ENCODE measurements around the gene FOLR3.
"Not testable (repeated sequence)": the region's sequence is repeated elsewhere in the genome, so short reads cannot be mapped to it uniquely, and the experiment has no call there.

The FOLR3 gene

GRCh38 chr11:72140661-72141060 lies 5.1 kb downstream of the FOLR3 start:
- Histone ChIP-seq H3K27ac (ENCODE audit: low read depth, low read length) (peak overlapping the region; percentile 70), H3K4me1 (ENCODE audit: control insufficient read depth, insufficient read depth, low read length, unreplicated experiment) (peaks cover 24% of the 10 kb centered on the region), H3K27me3 (ENCODE audit: insufficient read depth, low read length) (no peaks in the 10 kb centered on the region), H3K4me3 (ENCODE audit: low read depth, low read length) (no peak overlapping the region), H3K79me2 (ENCODE audit: control insufficient read depth, insufficient read depth, low read length, unreplicated experiment) (no peaks in the 10 kb centered on the region), H3K36me3 (ENCODE audit: insufficient read depth, low read length) (no peaks in the 10 kb centered on the region), H2AFZ (ENCODE audit: low read length, unreplicated experiment) (no peak overlapping the region)

DNA sequence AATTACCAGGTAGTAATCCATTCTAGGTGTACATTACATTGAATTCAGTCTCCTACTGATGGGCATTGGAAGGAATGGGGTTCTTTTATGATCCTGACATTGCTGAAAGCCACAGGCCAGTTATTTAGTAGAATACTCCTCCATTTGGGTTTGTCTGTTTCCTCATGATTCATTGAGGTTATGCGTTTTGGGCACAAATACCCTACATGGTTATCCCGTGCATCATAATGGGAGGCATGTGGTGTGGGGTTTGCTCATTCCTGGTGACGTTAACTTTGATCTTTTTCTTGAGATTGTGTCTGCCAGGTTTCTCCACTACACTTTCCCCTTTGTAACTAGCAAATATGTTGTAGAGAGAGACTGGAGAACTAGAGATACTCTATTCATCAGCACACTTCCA lies 5.5 kb downstream of the FOLR3 start:
- no peaks in the 10 kb centered on the region for H3K36me3 ChIP-seq (ENCODE audit: insufficient read depth, low read length)
- H3K27ac ChIP-seq (ENCODE audit: low read depth, low read length): peak overlapping the region; percentile 70
- no peaks in the 10 kb centered on the region for H3K79me2 ChIP-seq (ENCODE audit: control insufficient read depth, insufficient read depth, low read length, unreplicated experiment)
- no peaks in the 10 kb centered on the region for H3K27me3 ChIP-seq (ENCODE audit: insufficient read depth, low read length)
- H3K4me3 ChIP-seq (ENCODE audit: low read depth, low read length): no peak overlapping the region
- peaks cover 24% of the 10 kb centered on the region for H3K4me1 ChIP-seq (ENCODE audit: control insufficient read depth, insufficient read depth, low read length, unreplicated experiment)
- no peak overlapping the region for H2AFZ ChIP-seq (ENCODE audit: low read length, unreplicated experiment)

DNA sequence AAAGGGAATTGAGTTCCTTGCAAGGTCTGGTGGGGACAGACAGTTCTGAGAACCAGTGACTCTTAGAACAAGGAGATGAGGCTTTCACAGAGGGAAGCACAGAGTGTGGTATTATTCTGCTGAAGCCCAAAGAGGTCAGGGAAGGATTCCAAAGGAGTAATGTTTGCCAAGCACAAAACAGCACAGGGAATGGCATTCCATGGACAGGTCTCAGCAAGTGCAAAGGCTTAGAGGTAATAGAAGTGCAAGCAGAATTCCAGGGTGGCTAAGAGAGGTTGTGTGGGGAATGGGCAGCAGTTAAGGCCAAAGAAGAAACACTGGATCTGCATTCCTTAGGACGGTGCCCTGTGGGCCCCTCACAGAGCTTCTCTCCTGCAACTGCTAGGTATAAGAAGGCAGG lies 6.6 kb downstream of the FOLR3 start:
- H3K79me2 ChIP-seq (ENCODE audit: control insufficient read depth, insufficient read depth, low read length, unreplicated experiment); H3K36me3 ChIP-seq (ENCODE audit: insufficient read depth, low read length); H2AFZ ChIP-seq (ENCODE audit: low read length, unreplicated experiment); H3K4me3 ChIP-seq (ENCODE audit: low read depth, low read length); H3K27me3 ChIP-seq (ENCODE audit: insufficient read depth, low read length); H3K27ac ChIP-seq (ENCODE audit: low read depth, low read length): not testable (repeated sequence)
- peaks cover 24% of the 10 kb centered on the region for H3K4me1 ChIP-seq (ENCODE audit: control insufficient read depth, insufficient read depth, low read length, unreplicated experiment)

GRCh38 chr11:72142543-72142942 lies 7.0 kb downstream of the FOLR3 start:
- H3K4me1 ChIP-seq (ENCODE audit: control insufficient read depth, insufficient read depth, low read length, unreplicated experiment): peaks cover 24% of the 10 kb centered on the region
- H3K27me3 ChIP-seq (ENCODE audit: insufficient read depth, low read length); H3K4me3 ChIP-seq (ENCODE audit: low read depth, low read length); H3K27ac ChIP-seq (ENCODE audit: low read depth, low read length); H3K79me2 ChIP-seq (ENCODE audit: control insufficient read depth, insufficient read depth, low read length, unreplicated experiment); H2AFZ ChIP-seq (ENCODE audit: low read length, unreplicated experiment); H3K36me3 ChIP-seq (ENCODE audit: insufficient read depth, low read length): not testable (repeated sequence)

DNA sequence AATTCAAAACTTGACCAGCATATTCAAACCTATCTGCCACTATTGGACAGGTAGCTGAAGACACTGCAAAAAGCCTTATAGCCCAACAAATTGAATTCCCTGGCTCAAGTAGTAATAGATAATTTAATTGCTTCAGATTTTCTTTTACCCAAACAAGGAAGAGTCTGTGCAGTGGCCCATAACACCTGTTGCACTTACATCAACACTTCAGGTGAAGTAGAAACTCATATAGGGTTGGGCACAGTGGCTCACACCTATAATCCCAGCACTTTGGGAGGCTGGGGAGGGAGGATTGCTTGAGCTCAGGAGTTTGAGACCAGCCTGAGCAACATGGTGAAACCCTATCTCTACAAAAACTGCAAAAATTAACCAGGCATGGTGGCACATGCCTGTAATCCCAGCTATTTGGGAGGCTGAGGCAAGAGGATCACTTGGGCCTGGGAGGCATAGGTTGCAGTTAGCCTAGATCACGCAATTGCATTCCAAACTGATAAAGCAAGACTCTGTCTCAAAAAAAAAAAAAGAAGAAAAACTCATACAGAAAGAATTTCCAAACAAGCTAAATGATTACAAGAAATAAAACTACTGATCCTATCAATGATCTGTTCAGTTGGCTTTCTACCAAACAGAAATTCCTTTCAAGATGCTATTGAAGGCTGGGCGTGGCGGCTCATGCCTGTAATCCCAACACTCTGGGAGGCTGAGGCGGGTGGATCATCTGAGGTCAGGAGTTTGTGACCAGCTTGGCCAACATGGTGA lies 9.5 kb downstream of the FOLR3 start:
- H3K4me1 ChIP-seq (ENCODE audit: control insufficient read depth, insufficient read depth, low read length, unreplicated experiment): peaks cover 24% of the 10 kb centered on the region
- no peaks in the 10 kb centered on the region for H3K36me3 ChIP-seq (ENCODE audit: insufficient read depth, low read length)
- H2AFZ ChIP-seq (ENCODE audit: low read length, unreplicated experiment): no peak overlapping the region
- H3K27ac ChIP-seq (ENCODE audit: low read depth, low read length): peak overlapping the region; percentile 80
- H3K79me2 ChIP-seq (ENCODE audit: control insufficient read depth, insufficient read depth, low read length, unreplicated experiment): no peaks in the 10 kb centered on the region
- no peaks in the 10 kb centered on the region for H3K27me3 ChIP-seq (ENCODE audit: insufficient read depth, low read length)
- no peak overlapping the region for H3K4me3 ChIP-seq (ENCODE audit: low read depth, low read length)

DNA sequence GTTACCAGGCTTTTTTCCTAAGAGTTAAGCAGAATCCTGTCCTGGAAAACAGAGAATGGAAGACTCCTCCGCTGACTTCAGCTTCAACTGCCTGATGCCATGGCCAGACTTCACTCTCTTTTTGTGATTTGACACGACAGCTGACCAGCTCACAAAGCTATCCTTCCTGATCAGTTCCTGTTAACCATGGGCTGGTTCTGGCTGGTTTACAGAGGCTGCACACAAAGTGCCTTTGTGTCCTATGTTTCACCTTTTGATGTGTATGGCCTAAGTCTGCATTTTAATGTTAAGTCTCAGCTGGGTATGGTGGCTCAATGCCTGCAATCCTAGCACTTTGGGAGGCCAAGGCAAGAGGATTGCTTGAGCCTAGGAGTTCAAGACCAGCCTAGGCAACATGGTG lies 11.1 kb downstream of the FOLR3 start:
- H3K4me1 ChIP-seq (ENCODE audit: control insufficient read depth, insufficient read depth, low read length, unreplicated experiment): peaks cover 10% of the 10 kb centered on the region
- H3K27me3 ChIP-seq (ENCODE audit: insufficient read depth, low read length): no peaks in the 10 kb centered on the region
- H3K4me3 ChIP-seq (ENCODE audit: low read depth, low read length): no peak overlapping the region
- peak overlapping the region; percentile 38 for H2AFZ ChIP-seq (ENCODE audit: low read length, unreplicated experiment)
- no peak overlapping the region for H3K27ac ChIP-seq (ENCODE audit: low read depth, low read length)
- no peaks in the 10 kb centered on the region for H3K36me3 ChIP-seq (ENCODE audit: insufficient read depth, low read length)
- no peaks in the 10 kb centered on the region for H3K79me2 ChIP-seq (ENCODE audit: control insufficient read depth, insufficient read depth, low read length, unreplicated experiment)

- Histone ChIP-seq H3K36me3 (ENCODE audit: insufficient read depth, low read length) (no peaks in the 10 kb centered on the region), H3K4me3 (ENCODE audit: low read depth, low read length) (no peak overlapping the region), H3K4me1 (ENCODE audit: control insufficient read depth, insufficient read depth, low read length, unreplicated experiment) (no peaks in the 10 kb centered on the region), H3K27me3 (ENCODE audit: insufficient read depth, low read length) (no peaks in the 10 kb centered on the region), H3K27ac (ENCODE audit: low read depth, low read length) (no peak overlapping the region), H3K79me2 (ENCODE audit: control insufficient read depth, insufficient read depth, low read length, unreplicated experiment) (no peaks in the 10 kb centered on the region), H2AFZ (ENCODE audit: low read length, unreplicated experiment) (no peak overlapping the region)
Measured at GRCh38 chr11:72150882-72151281, 15.4 kb downstream of the FOLR3 start.

- H3K27ac ChIP-seq (ENCODE audit: low read depth, low read length); H3K27me3 ChIP-seq (ENCODE audit: insufficient read depth, low read length); H2AFZ ChIP-seq (ENCODE audit: low read length, unreplicated experiment); H3K36me3 ChIP-seq (ENCODE audit: insufficient read depth, low read length); H3K79me2 ChIP-seq (ENCODE audit: control insufficient read depth, insufficient read depth, low read length, unreplicated experiment); H3K4me3 ChIP-seq (ENCODE audit: low read depth, low read length); H3K4me1 ChIP-seq (ENCODE audit: control insufficient read depth, insufficient read depth, low read length, unreplicated experiment): not testable (repeated sequence)
Measured at GRCh38 chr11:72153874-72154273, 18.3 kb downstream of the FOLR3 start.

DNA sequence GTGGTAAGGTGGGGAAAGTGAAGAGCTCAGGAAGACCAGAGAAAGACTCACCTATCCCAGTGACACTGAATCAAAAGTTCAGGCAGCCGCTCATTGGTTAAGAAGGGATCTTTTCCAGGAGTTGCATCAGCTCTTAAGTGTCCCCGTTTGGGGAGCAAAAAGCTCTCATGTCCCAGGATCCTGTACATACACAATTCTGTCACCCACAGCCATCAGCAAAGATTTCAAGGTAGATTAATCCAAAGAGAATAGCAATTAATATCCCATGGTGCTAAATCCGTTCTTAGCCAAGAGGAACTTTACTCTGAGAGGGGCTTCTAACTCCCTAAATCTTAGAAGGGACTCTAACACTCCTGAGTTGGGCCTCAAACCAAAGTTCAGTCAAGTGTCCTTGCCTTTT lies 19.3 kb downstream of the FOLR3 start:
- no peak overlapping the region for H3K4me3 ChIP-seq (ENCODE audit: low read depth, low read length)
- no peaks in the 10 kb centered on the region for H3K79me2 ChIP-seq (ENCODE audit: control insufficient read depth, insufficient read depth, low read length, unreplicated experiment)
- no peak overlapping the region for H3K27ac ChIP-seq (ENCODE audit: low read depth, low read length)
- H2AFZ ChIP-seq (ENCODE audit: low read length, unreplicated experiment): no peak overlapping the region
- H3K27me3 ChIP-seq (ENCODE audit: insufficient read depth, low read length): peaks cover 8% of the 10 kb centered on the region; the same call in 1 of the 2 replicates
- H3K36me3 ChIP-seq (ENCODE audit: insufficient read depth, low read length): no peaks in the 10 kb centered on the region
- no peaks in the 10 kb centered on the region for H3K4me1 ChIP-seq (ENCODE audit: control insufficient read depth, insufficient read depth, low read length, unreplicated experiment)

DNA sequence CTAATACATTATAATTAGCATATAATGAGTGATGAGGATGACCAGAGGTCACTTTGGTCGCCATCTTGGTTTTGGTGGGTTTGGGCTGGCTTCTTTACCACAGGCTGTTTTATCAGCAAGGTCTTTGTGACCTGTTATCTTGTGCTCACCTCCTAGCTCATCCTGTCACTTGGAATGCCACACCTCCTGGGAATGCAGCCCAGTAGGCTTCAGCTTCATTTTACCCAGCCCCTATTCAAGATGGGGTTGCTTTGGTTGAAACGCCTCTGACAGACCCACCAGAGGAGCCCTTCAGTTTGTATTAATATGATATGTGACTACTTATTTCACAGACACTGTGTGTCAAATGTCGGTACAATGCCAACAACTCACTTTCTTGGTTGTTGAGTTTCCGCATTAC lies 20.2 kb downstream of the FOLR3 start:
- Histone ChIP-seq H3K79me2 (ENCODE audit: control insufficient read depth, insufficient read depth, low read length, unreplicated experiment) (no peaks in the 10 kb centered on the region), H3K27me3 (ENCODE audit: insufficient read depth, low read length) (peaks cover 14% of the 10 kb centered on the region; the same call in 1 of the 2 replicates), H3K27ac (ENCODE audit: low read depth, low read length) (no peak overlapping the region), H3K4me1 (ENCODE audit: control insufficient read depth, insufficient read depth, low read length, unreplicated experiment) (no peaks in the 10 kb centered on the region), H3K4me3 (ENCODE audit: low read depth, low read length) (no peak overlapping the region), H3K36me3 (ENCODE audit: insufficient read depth, low read length) (no peaks in the 10 kb centered on the region), H2AFZ (ENCODE audit: low read length, unreplicated experiment) (no peak overlapping the region)

DNA sequence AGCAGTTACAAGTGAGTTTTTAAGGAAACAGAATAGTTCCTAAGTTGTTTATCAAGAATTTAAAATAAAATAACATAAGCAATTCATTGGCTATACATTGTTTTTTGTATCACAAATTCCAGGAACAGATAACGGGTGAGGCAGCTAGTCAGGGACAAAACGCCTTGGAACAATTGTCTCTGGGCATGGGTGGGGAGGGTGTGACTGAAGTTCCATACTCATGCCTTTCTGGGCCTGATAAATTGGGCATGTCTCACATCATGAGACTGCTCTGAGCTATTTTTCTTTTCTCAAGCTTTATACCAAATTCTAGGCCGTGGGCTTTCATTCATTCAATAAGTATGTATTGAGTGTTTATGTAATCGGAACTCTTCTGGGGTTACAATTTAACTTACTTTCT lies 21.6 kb downstream of the FOLR3 start:
- Histone ChIP-seq H3K27ac (ENCODE audit: low read depth, low read length) (no peak overlapping the region), H3K4me3 (ENCODE audit: low read depth, low read length) (no peak overlapping the region), H3K79me2 (ENCODE audit: control insufficient read depth, insufficient read depth, low read length, unreplicated experiment) (no peaks in the 10 kb centered on the region), H3K4me1 (ENCODE audit: control insufficient read depth, insufficient read depth, low read length, unreplicated experiment) (no peaks in the 10 kb centered on the region), H3K27me3 (ENCODE audit: insufficient read depth, low read length) (peaks cover 20% of the 10 kb centered on the region; the same call in 1 of the 2 replicates), H2AFZ (ENCODE audit: low read length, unreplicated experiment) (no peak overlapping the region), H3K36me3 (ENCODE audit: insufficient read depth, low read length) (no peaks in the 10 kb centered on the region)
